Endothelial cell of umbilical vein (primary cell): ENCODE results near the gene TBL1Y. TPM values are rescaled to one million over a fixed set of nuclear protein-coding genes. Genes with fewer than 3 reads are reported as not detected.

Experiments used
- BruUV-seq: library from RNA; stranded (reverse); fragments of 400-500 nt; replicated peaks from 2 replicates; lab custom pipeline; 2021; lab: Mats Ljungman, UMichigan
- CTCF ChIA-PET: fragments of 300-600, 350-600 bp; sonication (Branson Sonifier 250); formaldehyde crosslinking; loops from one replicate; lab custom pipeline; 2021; ENCODE audit warnings: antibody characterized with exemption, inconsistent platforms; lab: Charles Lee
- POLR2A ChIA-PET: fragments of 300-600, 350-600 bp; sonication (Branson Sonifier 250); formaldehyde crosslinking; loops from one replicate; lab custom pipeline; 2021; ENCODE audit warnings: antibody characterized with exemption, inconsistent platforms; lab: Charles Lee
- DNase-seq: peaks from one replicate; pipeline ENCODE4 v3.0.0-alpha.2; 2011; ENCODE audit warnings: low read depth, low spot score
- FAIRE-seq: peaks from 2 replicates; lab custom pipeline; 2011; peaks lifted over from hg19 to GRCh38; lab: Jason Lieb, UNC
- H2AFZ ChIP-seq: 2 replicates; pipeline ENCODE4 v1.6.0; 2012; ENCODE audit warnings: low read depth, low read length, control low read depth, inconsistent platforms
- H3K27ac ChIP-seq: 2 replicates; pipeline ENCODE4 v1.5.1; 2011; ENCODE audit warnings: low read depth, mild to moderate bottlenecking, control low read depth, low read length, moderate library complexity; ENCODE audit not compliant: insufficient read depth
- H3K27me3 ChIP-seq, 2 experiments: 2 replicates each; pipeline versions ENCODE4 v1.6.0 to v1.6.1; 2011; ENCODE audit warnings: low read length in 2 of 2, mixed read lengths in 1 of 2; ENCODE audit not compliant: control insufficient read depth in 2 of 2, insufficient read depth in 2 of 2
- H3K36me3 ChIP-seq, 2 experiments: 2 replicates in 1 of 2; 3 replicates in 1 of 2; pipeline ENCODE4 v1.5.1; 2011; ENCODE audit warnings: low read length in 2 of 2, mild to moderate bottlenecking in 1 of 2, moderate library complexity in 1 of 2; ENCODE audit not compliant: control insufficient read depth in 2 of 2, insufficient read depth in 2 of 2; ENCODE audit errors: extremely low read depth in 1 of 2
- H3K4me1 ChIP-seq: 3 replicates; pipeline ENCODE4 v1.5.1; 2011; ENCODE audit warnings: mild to moderate bottlenecking, low read length; ENCODE audit not compliant: control insufficient read depth, insufficient read depth; ENCODE audit errors: extremely low read depth
- H3K4me2 ChIP-seq: 2 replicates; pipeline ENCODE4 v1.6.1; 2011; ENCODE audit warnings: low read length, control low read depth, mixed read lengths; ENCODE audit not compliant: insufficient read depth
- H3K4me3 ChIP-seq, 3 experiments: fragments of 200-600 bp in 1 of 3; sonication (generic), shearing (Covaris generic) in 1 of 3; replicated peaks in 1 of 3; 2 replicates each; pipeline ENCODE4 v1.5.1; 2011 to 2016; ENCODE audit warnings: control low read depth in 3 of 3, low read length in 3 of 3, mild to moderate bottlenecking in 2 of 3, inconsistent platforms in 1 of 3, low read depth in 1 of 3, moderate library complexity in 1 of 3; ENCODE audit not compliant: insufficient read depth in 1 of 3
- H3K79me2 ChIP-seq: 2 replicates; pipeline ENCODE4 v1.6.0; 2012; ENCODE audit warnings: low read length, inconsistent platforms; ENCODE audit not compliant: control insufficient read depth, insufficient read depth
- H3K9ac ChIP-seq: replicated peaks from 2 replicates; pipeline ENCODE3; 2011; ENCODE audit warnings: low read length, control low read depth; ENCODE audit not compliant: insufficient read depth; ENCODE audit errors: extremely low read depth
- H3K9me1 ChIP-seq: replicated peaks from 3 replicates; pipeline ENCODE4 v1.6.0; 2011; ENCODE audit warnings: mild to moderate bottlenecking, low read length; ENCODE audit not compliant: control insufficient read depth, insufficient read depth; ENCODE audit errors: extremely low read depth
- H3K9me3 ChIP-seq: replicated peaks from 2 replicates; pipeline ENCODE4 v1.5.1; 2012; ENCODE audit warnings: low read length, inconsistent platforms; ENCODE audit not compliant: control insufficient read depth, insufficient read depth
- H4K20me1 ChIP-seq: replicated peaks from 2 replicates; pipeline ENCODE3; 2011; ENCODE audit warnings: mild to moderate bottlenecking, low read length; ENCODE audit not compliant: control insufficient read depth, insufficient read depth; ENCODE audit errors: extremely low read depth
- CTCF ChIP-seq, 2 donors: IDR thresholded peaks; 1 replicate in 1 of 2; 2 replicates in 1 of 2; pipeline ENCODE4 v1.5.1; 2011; ENCODE audit warnings: low read length in 2 of 2, mild to moderate bottlenecking in 2 of 2, moderate library complexity in 2 of 2, control low read depth in 1 of 2, inconsistent platforms in 1 of 2, low read depth in 1 of 2; ENCODE audit not compliant: insufficient read depth in 1 of 2; ENCODE audit errors: extremely low read depth in 1 of 2
- EZH2 ChIP-seq: IDR thresholded peaks from 2 replicates; pipeline ENCODE4 v1.6.1; 2012; ENCODE audit warnings: borderline replicate concordance, low read depth, mild to moderate bottlenecking, moderate library complexity, low read length, inconsistent platforms; ENCODE audit not compliant: severe bottlenecking
- FOS ChIP-seq: IDR thresholded peaks from 2 replicates; pipeline ENCODE4 v1.6.1; 2011; ENCODE audit warnings: mild to moderate bottlenecking, low read length, moderate library complexity, borderline replicate concordance; ENCODE audit not compliant: insufficient read depth
- GATA2 ChIP-seq: IDR thresholded peaks from 2 replicates; pipeline ENCODE4 v1.7.0; 2011; ENCODE audit warnings: low read depth, mild to moderate bottlenecking, moderate library complexity, mixed read lengths, low read length; ENCODE audit not compliant: insufficient read length, insufficient read depth
- JUN ChIP-seq: IDR thresholded peaks from 2 replicates; pipeline ENCODE4 v1.6.1; 2011; ENCODE audit warnings: borderline replicate concordance, low read depth; ENCODE audit not compliant: insufficient read length, insufficient read depth
- MAX ChIP-seq: IDR thresholded peaks from 2 replicates; pipeline ENCODE4 v1.6.1; 2011; ENCODE audit not compliant: insufficient read depth, insufficient read length
- MYC ChIP-seq: IDR thresholded peaks from one replicate; pipeline ENCODE4 v1.6.1; 2011; ENCODE audit warnings: mild to moderate bottlenecking, low read depth, low read length
- POLR2A ChIP-seq: IDR thresholded peaks from 2 replicates; pipeline ENCODE4 v1.6.1; 2012; ENCODE audit warnings: low read depth, mild to moderate bottlenecking, control low read depth, low read length
- POLR2AphosphoS5 ChIP-seq: IDR thresholded peaks from 2 replicates; pipeline ENCODE4 v1.6.1; 2012; ENCODE audit warnings: low read depth, mild to moderate bottlenecking, control low read depth, low read length, moderate library complexity; ENCODE audit not compliant: insufficient read depth
- dilution Hi-C: fragments of 300-500 bp; cut with MboI; formaldehyde crosslinking; loops from one replicate; pipeline ENCODE4 v1.15.0; 2019; ENCODE audit warnings: low sequenced_read_pairs; ENCODE audit not compliant: extremely low pct_ligation_motif_present
- intact Hi-C: fragments of 100-400 bp; cut with micrococcal nuclease; formaldehyde crosslinking; loops from one replicate; pipeline ENCODE4 v1.10.0; 2022
- polyA plus RNA-seq, 4 experiments: library from polyadenylated mRNA; depleted of rRNA in 3 of 4; stranded (reverse) in 3 of 4; unstranded in 1 of 4; fragments of >200 nt; gene quantifications; 2 replicates each; pipeline versions ENCODE4 v1.2.1 to v1.2.3, GENCODE V29; 2011 to 2012; ENCODE audit warnings: missing spikeins in 1 of 4
- total RNA-seq: library from RNA; stranded (reverse); gene quantifications from 2 replicates; pipeline ENCODE4 v1.2.3, GENCODE V29; 2021

TBL1Y gene
- total and polyA plus RNA-seq, 2 donors (not counting 3 experiments of a cell fraction or from before 2014, with no cell fraction given) = not detected

- POLR2A ChIA-PET = no interaction called here
- BruUV-seq = no TSS peak
- Histone ChIP-seq H3K27ac (no peak overlapping the region), H3K4me3 (no peak overlapping the region), H3K36me3 (no peaks in the 10 kb centered on the region), H3K9me3 (no peaks in the 10 kb centered on the region), H3K27me3 (no peaks in the 10 kb centered on the region), H2AFZ (no peak overlapping the region), H3K9me1 (no peaks in the 10 kb centered on the region), H3K79me2 (no peaks in the 10 kb centered on the region), H4K20me1 (no peaks in the 10 kb centered on the region), H3K4me1 (no peaks in the 10 kb centered on the region), H3K4me2 (no peak overlapping the region), H3K9ac (no peak overlapping the region)
- dilution Hi-C loops = no loop called here
- intact Hi-C loops = no loop called here
- DNase-seq = no peak
- TF ChIP-seq CTCF (IDR thresholded peaks at IDR 0.05; ENCODE audit: extremely low read depth in 1 of 2, insufficient read depth in 1 of 2, low read depth in 1 of 2, low read length in 2 of 2) = no peak
- TF ChIP-seq EZH2 = no peak
- FAIRE-seq = no peak
- CTCF ChIA-PET = no interaction called here
Measured at GRCh38 chrY:6928265-6928664, 17.8 kb downstream of the TBL1Y start.

- no peak overlapping the region for H3K4me2 ChIP-seq
- DNase-seq (no peak), FAIRE-seq (no peak)
- no peak overlapping the region for H3K27ac ChIP-seq
- BruUV-seq = no TSS peak
- CTCF ChIA-PET = no interaction called here
- no peaks in the 10 kb centered on the region for H3K27me3 ChIP-seq
- H3K4me3 ChIP-seq = no peak overlapping the region
- no peak overlapping the region for H2AFZ ChIP-seq
- no peaks in the 10 kb centered on the region for H3K4me1 ChIP-seq
- POLR2A ChIA-PET = no interaction called here
- no peaks in the 10 kb centered on the region for H3K79me2 ChIP-seq
- TF ChIP-seq JUN (no peak), CTCF (IDR thresholded peaks at IDR 0.05; ENCODE audit: extremely low read depth in 1 of 2, insufficient read depth in 1 of 2, low read depth in 1 of 2, low read length in 2 of 2) (no peak), MYC (no peak), MAX (no peak), POLR2AphosphoS5 (no peak), EZH2 (no peak), FOS (no peak), GATA2 (no peak), POLR2A (no peak)
- no peak overlapping the region for H3K9ac ChIP-seq
- H3K9me3 ChIP-seq = no peaks in the 10 kb centered on the region
- dilution Hi-C loops (no loop called here), intact Hi-C loops (no loop called here)
- H3K36me3 ChIP-seq = no peaks in the 10 kb centered on the region
- H4K20me1 ChIP-seq = no peaks in the 10 kb centered on the region
- no peaks in the 10 kb centered on the region for H3K9me1 ChIP-seq
Measured at GRCh38 chrY:6929237-6929636, 18.7 kb downstream of the TBL1Y start.
